Activated CD4-positive, alpha-beta memory T cell treated with anti-CD3 and anti-CD28 coated beads for 36 hours (primary cell): Measurements from ENCODE around the gene NDUFB10. TPM values are rescaled to one million over a fixed set of nuclear protein-coding genes. Genes with fewer than 3 reads are reported as not detected.

Source experiments
- CTCF ChIA-PET: fragments of 350-600 bp; sonication (Branson Sonifier 250); formaldehyde crosslinking; loops from one replicate; lab custom pipeline; 2021; ENCODE audit warnings: antibody characterized with exemption, inconsistent platforms; lab: Charles Lee
- POLR2A ChIA-PET: fragments of 350-600 bp; sonication (Branson Sonifier 250); formaldehyde crosslinking; loops from one replicate; lab custom pipeline; 2021; ENCODE audit warnings: antibody characterized with exemption; lab: Charles Lee
- DNase-seq: peaks from one replicate; pipeline ENCODE4 v3.0.0-alpha.2; 2020
- H3K27ac Mint-ChIP-seq: one replicate; pipeline ENCODE4 v1.8.0; 2021; ENCODE audit warnings: mixed read lengths
- H3K27me3 Mint-ChIP-seq: one replicate; pipeline ENCODE4 v1.8.0; 2021; ENCODE audit warnings: mixed read lengths
- H3K36me3 Mint-ChIP-seq: one replicate; pipeline ENCODE4 v1.8.0; 2021; ENCODE audit warnings: mixed read lengths
- H3K4me1 Mint-ChIP-seq: one replicate; pipeline ENCODE4 v1.8.0; 2021; ENCODE audit warnings: low read depth, mixed read lengths
- H3K4me3 Mint-ChIP-seq: one replicate; pipeline ENCODE4 v1.8.0; 2021; ENCODE audit warnings: mild to moderate bottlenecking, mixed read lengths
- H3K9me3 Mint-ChIP-seq: one replicate; pipeline ENCODE4 v1.8.0; 2021; ENCODE audit warnings: mixed read lengths
- intact Hi-C: fragments of 100-400 bp; cut with micrococcal nuclease; formaldehyde crosslinking; loops from one replicate; pipeline ENCODE4 v1.15.1; 2023
- total RNA-seq, 2 experiments: library from RNA; stranded (reverse); gene quantifications; one replicate each; pipeline ENCODE4 v1.2.3, GENCODE V29; 2021

Gene NDUFB10
- total RNA-seq, 2 experiments from 2014 or later, result 122 to 125 TPM

DNA sequence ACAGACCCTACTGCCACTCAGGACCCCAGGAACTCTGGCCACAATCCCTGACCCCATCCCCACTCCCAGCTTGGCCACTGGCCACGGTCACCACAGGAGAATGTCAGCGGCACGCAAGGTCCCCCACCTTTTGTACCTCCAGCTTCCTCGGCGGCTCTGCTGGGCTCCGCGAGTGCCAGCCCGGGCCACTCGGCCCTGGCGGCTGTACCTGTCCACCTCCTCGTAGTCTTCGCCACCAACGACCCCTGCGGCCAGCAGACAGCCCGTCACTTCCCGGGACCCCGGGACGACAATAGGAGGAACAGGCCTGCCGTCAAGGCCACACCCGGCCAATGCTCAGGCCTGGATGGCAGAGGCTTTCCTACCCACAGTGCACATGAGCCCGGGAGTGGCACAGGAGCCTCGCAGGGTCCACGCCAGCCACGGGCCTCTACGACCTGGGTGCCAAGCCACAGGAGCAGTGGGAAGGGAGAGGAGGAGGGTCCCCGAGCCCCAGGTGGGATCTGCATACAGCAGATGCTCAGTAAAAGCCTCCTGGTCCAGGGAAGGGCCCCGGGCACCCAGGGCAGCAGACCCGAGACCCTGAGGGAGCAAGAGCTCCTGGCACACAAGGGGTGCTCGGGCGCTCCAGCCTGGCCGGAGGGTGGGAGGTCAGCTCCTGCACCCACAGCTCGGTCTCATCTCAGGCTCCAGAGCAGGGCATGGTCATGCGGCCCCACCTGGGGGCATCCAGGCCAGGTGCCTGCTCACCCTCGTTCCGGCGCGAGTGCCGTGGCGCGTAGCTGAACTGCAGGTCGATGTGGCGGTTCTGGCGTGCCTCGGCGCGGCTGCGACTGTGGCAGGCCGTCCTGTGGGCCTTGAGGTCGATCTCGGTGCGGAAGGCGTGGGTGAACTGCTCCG lies 42.4 kb downstream of the NDUFB10 start:
- peaks cover 25% of the 10 kb centered on the region for H3K36me3 Mint-ChIP-seq
- no peaks in the 10 kb centered on the region for H3K9me3 Mint-ChIP-seq
- H3K4me3 Mint-ChIP-seq, result no peak overlapping the region
- DNase-seq, result no peak
- ChIA-PET POLR2A (no interaction called here), CTCF (no interaction called here)
- peaks cover 18% of the 10 kb centered on the region for H3K4me1 Mint-ChIP-seq
- H3K27me3 Mint-ChIP-seq, result no peaks in the 10 kb centered on the region
- H3K27ac Mint-ChIP-seq, result no peak overlapping the region
- intact Hi-C loops, result no loop called here

DNA sequence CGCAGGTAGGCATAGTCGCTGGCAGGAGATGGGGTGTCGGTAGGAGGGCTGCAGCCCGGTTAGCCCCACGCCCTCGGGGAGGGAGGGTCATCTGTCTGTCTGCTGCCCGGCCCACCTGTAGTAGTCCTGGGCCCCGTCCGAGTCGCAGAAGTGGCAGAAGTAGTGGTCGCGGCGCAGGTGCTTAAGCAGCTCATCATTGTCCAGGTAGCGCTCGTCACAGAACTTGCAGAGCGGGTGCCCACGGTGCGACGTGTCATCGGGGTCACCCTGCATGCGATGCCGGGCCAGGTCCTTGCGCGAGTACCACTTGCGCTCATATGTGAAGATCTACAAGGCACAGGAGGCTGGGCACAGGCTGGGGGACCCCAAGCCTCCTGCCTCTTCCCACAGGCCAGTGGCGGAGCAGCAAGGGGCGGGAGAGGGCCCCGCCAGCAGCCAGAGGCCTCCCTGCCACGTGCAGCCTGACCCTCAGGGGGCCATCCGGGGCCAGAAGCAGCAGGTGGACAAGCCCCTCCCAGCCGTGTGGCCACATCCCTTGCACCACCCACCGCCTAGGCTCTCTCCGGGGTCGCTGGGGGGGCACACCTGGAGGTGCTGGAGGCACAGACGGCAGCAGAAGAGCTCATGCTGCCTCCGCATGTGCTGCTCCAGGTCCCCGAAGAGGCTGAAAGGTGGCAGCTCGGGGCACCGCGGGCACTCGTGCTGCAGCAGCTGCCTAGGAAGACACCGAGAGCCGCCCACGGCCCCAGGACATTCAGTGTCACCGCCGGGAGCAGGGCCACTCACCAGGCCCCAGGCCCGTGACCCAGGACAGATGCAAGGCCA lies 43.3 kb downstream of the NDUFB10 start:
- H3K4me1 Mint-ChIP-seq, result peaks cover 26% of the 10 kb centered on the region
- no peak overlapping the region for H3K4me3 Mint-ChIP-seq
- ChIA-PET POLR2A (interaction anchor here (0.5 to 1.0 kb wide), 2 partner anchors 13 to 354 kb away, joined by 3 to 6 read pairs; partner anchors contain the start of gene SYNGR3), CTCF (interaction anchor here (0.9 to 2.1 kb wide), 11 partner anchors 9 to 152 kb away, joined by 3 to 18 read pairs (median 6); partner anchors contain the start of genes GFER, NTHL1, RNF151 and SYNGR3)
- H3K9me3 Mint-ChIP-seq, result no peaks in the 10 kb centered on the region
- H3K27me3 Mint-ChIP-seq, result no peaks in the 10 kb centered on the region
- intact Hi-C loops, result no loop called here
- H3K36me3 Mint-ChIP-seq, result peaks cover 23% of the 10 kb centered on the region
- no peak overlapping the region for H3K27ac Mint-ChIP-seq
- DNase-seq, result no peak

DNA sequence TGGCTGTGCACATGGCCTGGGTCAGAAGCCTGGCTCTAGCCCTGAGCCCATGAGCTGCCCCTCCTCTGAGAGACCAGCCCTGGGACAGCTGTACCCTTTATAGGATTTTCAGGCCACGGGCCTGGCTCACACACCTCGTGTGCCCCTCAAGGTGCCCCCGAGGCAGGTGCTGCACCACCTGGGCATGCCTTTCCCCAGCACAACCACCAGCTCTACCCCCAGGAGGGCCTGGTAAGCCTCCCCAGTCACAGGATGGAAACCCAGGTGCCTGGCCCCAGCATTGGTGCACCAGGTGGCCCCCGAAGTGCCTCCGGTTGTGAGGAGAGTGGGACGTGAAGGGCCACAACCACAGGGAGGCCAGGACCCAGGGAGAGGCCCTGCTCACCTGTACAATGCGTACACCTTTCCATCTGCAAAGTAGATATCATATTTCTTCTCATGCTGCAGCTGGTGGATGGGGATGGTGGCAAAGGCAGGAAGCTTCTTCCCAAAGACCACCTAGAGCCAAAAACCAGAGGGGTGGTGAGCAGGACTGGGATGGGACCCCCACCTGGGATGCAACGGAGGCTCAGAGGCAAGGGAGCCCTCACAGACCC lies 44.0 kb downstream of the NDUFB10 start:
- Mint-ChIP-seq H3K36me3 (peaks cover 23% of the 10 kb centered on the region), H3K9me3 (no peaks in the 10 kb centered on the region), H3K27ac (no peak overlapping the region), H3K27me3 (no peaks in the 10 kb centered on the region), H3K4me1 (peaks cover 32% of the 10 kb centered on the region), H3K4me3 (no peak overlapping the region)
- POLR2A ChIA-PET, result interaction anchor here (0.5 to 1.0 kb wide), 3 partner anchors 12 to 353 kb away, joined by 3 to 6 read pairs (median 3); partner anchors contain the start of gene SYNGR3
- intact Hi-C loops, result no loop called here
- DNase-seq, result no peak
- CTCF ChIA-PET, result interaction anchor here (0.9 to 2.1 kb wide), 27 partner anchors 7 to 533 kb away, joined by 3 to 25 read pairs (median 6); partner anchors contain the start of genes GFER, MSRB1, NPW and NTHL1

DNA sequence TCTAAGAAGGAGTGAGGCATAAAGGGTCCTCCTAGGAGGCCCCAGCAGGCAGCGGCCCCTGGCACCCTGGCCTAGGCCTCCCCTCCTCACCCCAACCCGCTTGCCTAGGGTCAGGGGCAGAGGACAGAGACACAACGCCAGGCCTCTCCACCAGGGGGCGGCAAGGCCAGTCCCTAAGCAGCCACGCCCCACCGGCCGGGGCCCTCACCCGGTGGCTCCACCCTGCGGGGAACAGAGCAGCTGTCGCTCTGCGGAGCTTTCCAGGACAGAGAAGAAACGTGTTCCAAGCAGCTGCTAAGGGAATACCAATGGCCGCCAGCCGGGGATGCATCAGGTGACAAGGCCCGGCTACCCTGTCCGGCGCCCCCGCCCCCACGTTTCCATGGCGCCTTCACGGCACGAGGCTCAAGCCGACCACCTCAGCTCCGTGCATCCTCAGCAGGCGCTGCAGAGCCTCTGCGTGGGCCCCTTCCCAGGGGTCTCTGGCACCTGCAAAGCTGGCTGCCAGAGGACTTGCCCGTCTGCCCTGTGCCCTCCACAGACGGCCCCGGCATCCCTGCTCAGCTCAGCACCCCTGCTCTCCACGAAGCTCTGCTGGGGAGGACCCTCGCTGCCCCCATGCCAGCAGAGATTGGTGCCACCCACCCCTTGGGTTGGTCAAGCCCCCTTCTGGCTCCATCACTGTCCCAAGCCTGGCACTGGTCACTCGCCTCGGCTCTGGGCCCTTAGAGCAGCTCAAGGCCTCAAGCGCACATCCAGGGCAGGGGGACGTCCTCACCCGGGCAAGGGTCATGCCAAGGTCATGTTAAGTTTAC lies 44.7 kb downstream of the NDUFB10 start:
- CTCF ChIA-PET, result interaction anchor here (0.6 to 2.1 kb wide), 32 partner anchors 8 to 532 kb away, joined by 3 to 25 read pairs (median 6); partner anchors contain the start of genes GFER, MSRB1, NPW and NTHL1
- Mint-ChIP-seq H3K4me3 (no peak overlapping the region), H3K27me3 (no peaks in the 10 kb centered on the region), H3K9me3 (no peaks in the 10 kb centered on the region), H3K27ac (no peak overlapping the region), H3K4me1 (peaks cover 37% of the 10 kb centered on the region), H3K36me3 (peaks cover 26% of the 10 kb centered on the region)
- intact Hi-C loops, result no loop called here
- DNase-seq, result peak; percentile 92
- POLR2A ChIA-PET, result interaction anchor here (0.9 to 1.4 kb wide), 3 partner anchors 13 to 40 kb away, joined by 3 to 5 read pairs (median 3); partner anchors contain the start of genes RPS2 and SYNGR3

DNA sequence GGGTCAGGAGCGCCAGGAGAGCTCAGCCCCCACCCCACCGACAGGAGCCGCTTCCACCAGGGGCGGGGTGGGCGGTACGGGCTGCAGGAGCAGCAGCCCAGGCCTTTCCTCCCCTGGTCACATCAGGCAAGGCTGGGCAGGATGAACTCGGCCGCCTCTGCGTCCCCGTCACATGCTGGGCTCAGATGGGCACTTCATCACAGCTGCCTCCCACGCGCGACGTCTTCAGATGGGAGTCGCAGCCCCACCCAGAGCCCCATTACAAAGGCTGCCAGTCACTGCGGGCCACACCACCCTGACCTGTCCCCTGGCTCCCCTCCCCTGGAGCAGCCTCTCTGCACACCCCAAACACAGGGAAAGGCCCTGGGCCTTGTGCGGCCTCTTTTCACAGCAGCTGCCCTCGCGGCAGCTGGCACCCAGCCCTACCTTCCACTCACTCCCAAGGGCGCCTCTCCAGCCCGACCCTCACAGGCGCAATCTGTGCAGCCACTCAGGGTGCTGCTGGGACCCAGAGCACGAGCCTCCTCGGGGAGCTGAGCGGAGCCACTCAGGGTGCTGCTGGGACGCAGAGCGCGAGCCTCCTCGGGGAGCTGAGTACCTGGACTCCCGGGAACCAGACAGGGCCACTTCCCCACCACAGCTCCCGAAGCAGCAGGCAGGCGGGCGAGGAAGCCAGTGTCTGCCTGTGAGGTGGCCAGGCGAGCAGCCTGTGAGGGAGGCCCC lies 45.6 kb downstream of the NDUFB10 start:
- CTCF ChIA-PET, result interaction anchor here (0.7 to 2.1 kb wide), 16 partner anchors 9 to 461 kb away, joined by 3 to 25 read pairs (median 7); partner anchors contain the start of genes GFER, NPW, SYNGR3 and TRAF7
- no peak overlapping the region for H3K4me3 Mint-ChIP-seq
- H3K36me3 Mint-ChIP-seq, result peaks cover 24% of the 10 kb centered on the region
- POLR2A ChIA-PET, result interaction anchor here (1.4 kb wide), 1 partner anchor 40 kb away, joined by 5 read pairs; the partner anchor contains the start of gene RPS2
- H3K27me3 Mint-ChIP-seq, result no peaks in the 10 kb centered on the region
- intact Hi-C loops, result no loop called here
- H3K4me1 Mint-ChIP-seq, result peaks cover 37% of the 10 kb centered on the region
- H3K9me3 Mint-ChIP-seq, result no peaks in the 10 kb centered on the region
- no peak overlapping the region for H3K27ac Mint-ChIP-seq
- DNase-seq, result no peak

DNA sequence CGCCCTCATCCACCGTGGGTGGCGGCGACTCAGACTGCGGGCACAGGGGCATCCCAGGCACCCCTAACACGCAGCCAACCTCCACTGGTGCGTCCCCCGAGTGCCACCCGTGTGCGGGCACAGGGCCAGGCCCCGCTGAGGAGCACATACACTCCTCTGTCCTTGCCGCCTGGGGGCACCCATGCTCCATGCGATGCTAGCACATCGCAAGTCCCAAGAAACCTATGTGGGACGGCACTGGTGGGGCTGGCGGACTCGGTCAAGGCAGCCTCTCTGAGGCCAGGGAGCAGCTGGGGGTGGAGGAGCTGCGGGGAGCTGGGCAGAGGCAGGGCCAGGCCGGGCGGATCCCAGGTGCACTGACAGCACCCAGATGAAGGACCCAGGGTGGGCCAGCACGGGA lies 46.3 kb downstream of the NDUFB10 start:
- DNase-seq, result no peak
- Mint-ChIP-seq H3K27me3 (no peaks in the 10 kb centered on the region), H3K4me1 (peaks cover 41% of the 10 kb centered on the region), H3K27ac (no peak overlapping the region), H3K9me3 (no peaks in the 10 kb centered on the region), H3K4me3 (no peak overlapping the region), H3K36me3 (peaks cover 28% of the 10 kb centered on the region)
- ChIA-PET POLR2A (interaction anchor here (1.0 kb wide), 1 partner anchor 21 kb away, joined by 5 read pairs; no protein-coding TSS in a partner anchor), CTCF (interaction anchor here (1.1 to 2.1 kb wide), 2 partner anchors 135 to 145 kb away, joined by 3 to 25 read pairs; no protein-coding TSS in a partner anchor)
- intact Hi-C loops, result no loop called here

DNA sequence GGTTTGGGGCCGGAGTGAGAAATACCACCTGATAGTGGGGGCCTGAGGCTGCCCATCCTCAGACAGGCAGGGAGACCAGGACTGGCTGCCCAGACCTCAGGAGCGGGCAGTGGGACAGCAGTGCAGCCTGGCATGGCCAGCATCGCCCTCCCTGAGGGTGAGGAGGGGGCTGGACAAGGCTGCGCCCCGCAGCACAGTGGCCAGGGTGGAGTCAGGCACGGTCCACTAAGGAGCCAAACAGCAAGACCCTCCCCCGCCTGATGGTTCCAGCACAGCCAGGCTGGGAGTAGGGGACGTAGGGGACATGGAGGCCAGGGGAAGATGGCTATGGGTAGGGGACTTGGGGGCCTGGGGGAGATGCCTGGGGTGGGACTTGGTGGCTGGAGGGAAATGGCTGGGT lies 47.0 kb downstream of the NDUFB10 start:
- Mint-ChIP-seq H3K27ac (no peak overlapping the region), H3K4me1 (peaks cover 41% of the 10 kb centered on the region), H3K4me3 (no peak overlapping the region), H3K27me3 (no peaks in the 10 kb centered on the region), H3K9me3 (no peaks in the 10 kb centered on the region), H3K36me3 (peaks cover 24% of the 10 kb centered on the region)
- ChIA-PET CTCF (interaction anchor here (1.1 kb wide), 1 partner anchor 145 kb away, joined by 3 read pairs; no protein-coding TSS in a partner anchor), POLR2A (interaction anchor here (1.0 kb wide), 1 partner anchor 21 kb away, joined by 5 read pairs; no protein-coding TSS in a partner anchor)
- no peak for DNase-seq
- intact Hi-C loops, result no loop called here

DNA sequence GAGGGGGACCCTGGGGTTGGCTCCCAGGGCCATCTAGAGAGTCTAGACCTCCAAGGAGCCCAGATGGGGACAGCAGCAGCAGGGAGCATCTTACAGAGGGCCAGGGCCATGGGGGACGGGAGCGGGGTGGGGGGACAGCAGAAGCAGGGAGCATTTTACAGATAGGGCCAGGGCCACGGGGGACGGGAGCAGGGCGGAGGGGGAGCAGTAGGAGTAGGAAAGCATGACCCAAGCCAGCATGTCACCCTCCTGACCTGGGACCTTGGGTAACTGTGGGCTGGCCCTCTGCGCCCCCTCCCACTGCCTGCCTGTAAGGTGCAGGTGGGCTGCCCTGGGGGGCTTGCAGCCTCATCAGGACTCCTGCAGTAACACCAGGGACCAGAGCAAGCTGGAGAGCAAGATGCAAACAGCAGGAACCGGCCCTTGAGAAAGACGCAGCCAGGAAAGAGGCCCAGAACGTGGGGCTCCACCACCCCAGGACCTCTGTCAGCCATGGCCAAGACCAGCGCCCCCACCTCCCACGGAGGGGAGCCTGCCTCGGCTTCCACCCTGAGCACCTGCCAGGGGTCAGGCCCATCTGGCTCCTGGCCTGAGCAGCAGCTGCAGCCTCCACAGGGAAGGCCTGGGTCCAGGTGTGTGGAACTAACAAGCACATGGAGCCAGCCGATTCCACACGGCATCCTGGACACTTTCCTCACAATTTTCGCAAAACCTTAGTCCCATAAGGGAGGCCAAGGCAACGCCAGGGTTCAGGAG lies 47.9 kb downstream of the NDUFB10 start:
- Mint-ChIP-seq H3K4me3 (peak overlapping the region; percentile 83), H3K36me3 (peaks cover 18% of the 10 kb centered on the region), H3K4me1 (peaks cover 41% of the 10 kb centered on the region), H3K9me3 (no peaks in the 10 kb centered on the region), H3K27ac (peak overlapping the region; percentile 61), H3K27me3 (no peaks in the 10 kb centered on the region)
- ChIA-PET POLR2A (no interaction called here), CTCF (interaction anchor here (1.4 to 3.4 kb wide), 2 partner anchors 23 to 133 kb away, joined by 3 to 14 read pairs; partner anchors contain the start of gene GFER)
- intact Hi-C loops, result no loop called here
- no peak for DNase-seq

DNA sequence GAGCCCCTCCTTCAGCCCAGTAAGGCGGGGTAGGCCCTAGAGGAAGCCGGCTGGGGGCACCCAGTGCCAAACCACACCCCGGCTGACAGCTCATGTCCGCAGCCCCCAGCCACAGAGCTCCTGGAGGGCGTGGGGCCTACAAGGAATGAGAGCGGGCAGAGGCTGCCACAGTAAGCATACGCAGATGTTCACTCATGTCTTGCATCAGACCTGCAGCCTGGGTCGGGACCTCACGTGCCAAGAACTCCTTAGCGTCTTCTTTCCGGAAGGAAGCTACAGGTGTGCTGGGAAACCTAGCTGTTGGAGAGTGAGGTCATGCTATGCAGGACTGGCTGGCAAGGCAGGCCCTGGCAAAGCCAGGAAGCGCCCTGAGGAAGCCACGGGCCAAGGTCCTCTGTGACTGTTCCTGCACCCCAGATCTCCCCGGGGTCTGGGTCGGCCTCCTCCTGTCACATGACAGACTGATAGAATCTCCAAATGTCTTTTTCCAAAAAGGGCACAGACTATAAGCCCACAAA lies 48.7 kb downstream of the NDUFB10 start:
- CTCF ChIA-PET, result interaction anchor here (0.8 to 3.4 kb wide), 4 partner anchors 15 to 147 kb away, joined by 3 to 14 read pairs (median 4); partner anchors contain the start of genes GFER and TRAF7
- intact Hi-C loops, result loop anchor here (2.0 kb wide), 1 partner anchor 15 kb away; no protein-coding TSS in a partner anchor
- DNase-seq, result peak; percentile 48
- Mint-ChIP-seq H3K4me3 (peak overlapping the region; percentile 83), H3K36me3 (peaks cover 15% of the 10 kb centered on the region), H3K4me1 (peaks cover 41% of the 10 kb centered on the region), H3K27ac (peak overlapping the region; percentile 77), H3K27me3 (no peaks in the 10 kb centered on the region), H3K9me3 (no peaks in the 10 kb centered on the region)
- POLR2A ChIA-PET, result interaction anchor here (0.6 to 1.6 kb wide), 3 partner anchors 17 to 147 kb away, joined by 3 to 7 read pairs (median 4); partner anchors contain the start of genes RPS2 and TRAF7
